Renal cortex interstitium (tissue), 11 donors: ENCODE data around the gene CCDC85C. TPM values are rescaled to one million over a fixed set of nuclear protein-coding genes. Genes with fewer than 3 reads are reported as not detected.
A peak's percentile ranks its signal among the peaks of the same experiment; 100 is the strongest.

Source experiments
- DNase-seq, 11 donors: peaks; one replicate each; pipeline ENCODE4 v3.0.0-alpha.2; 2013; ENCODE audit warnings: low read depth in 9 of 11, low spot score in 4 of 11; ENCODE audit errors: extremely low read depth in 1 of 11
- polyA plus RNA-seq, 3 donors: library from polyadenylated mRNA; unstranded; fragments of 120-200 nt; gene quantifications; one replicate each; pipeline ENCODE4 v1.2.1, GENCODE V29; 2013; ENCODE audit not compliant: insufficient read length in 3 of 3

The CCDC85C gene
- polyA plus RNA-seq, 3 donors, result 22.9 to 32.9 (median 28.3) TPM

GRCh38 chr14:99579120-99579836 lies 24.7 kb downstream of the CCDC85C start:
- no peak for DNase-seq

- no peak for DNase-seq
Observed at GRCh38 chr14:99578541-99579101, 25.4 kb downstream of the CCDC85C start.

GRCh38 chr14:99576761-99577705 lies 27.0 kb downstream of the CCDC85C start:
- DNase-seq, result no peak

- DNase-seq, result no peak
Observed at GRCh38 chr14:99576304-99576703, 27.7 kb downstream of the CCDC85C start.

- no peak for DNase-seq
Observed at GRCh38 chr14:99575043-99576023, 28.7 kb downstream of the CCDC85C start.

GRCh38 chr14:99574099-99574880 lies 29.7 kb downstream of the CCDC85C start:
- peak in 3 of 11 donors; percentile 55 to 76 (median 64) for DNase-seq

GRCh38 chr14:99573436-99574098 lies 30.4 kb downstream of the CCDC85C start:
- DNase-seq, result no peak

GRCh38 chr14:99573000-99573330 lies 31.0 kb downstream of the CCDC85C start:
- DNase-seq, result no peak

GRCh38 chr14:99572173-99572999 lies 31.6 kb downstream of the CCDC85C start:
- DNase-seq, result no peak

- DNase-seq, result peak in 4 of 11 donors; percentile 64 to 74 (median 70)
Observed at GRCh38 chr14:99571303-99571986, 32.6 kb downstream of the CCDC85C start.

- no peak for DNase-seq
Observed at GRCh38 chr14:99570544-99571302, 33.3 kb downstream of the CCDC85C start.

GRCh38 chr14:99569725-99570543 lies 34.1 kb downstream of the CCDC85C start:
- DNase-seq, result no peak

- peak in 1 of 11 donors; percentile 66 for DNase-seq
Observed at GRCh38 chr14:99568567-99569560, 35.1 kb downstream of the CCDC85C start.
